Loucy (cell line): ENCODE results near the gene TRA2B.

Source experiments
- EZH2phosphoT487 ChIP-seq: fragments of 200-600 bp; IDR thresholded peaks from 2 replicates; pipeline ENCODE4 v1.6.1; 2018; ENCODE audit warnings: antibody characterized with exemption, mild to moderate bottlenecking, moderate library complexity, borderline replicate concordance
- TF ChIP-seq, protein P1 (sequence below): fragments of 200-600 bp; sonication (generic); conservative IDR thresholded peaks from 2 replicates; pipeline ENCODE4 v1.5.1; 2014; ENCODE audit warnings: mild to moderate bottlenecking, antibody characterized with exemption, low read length

GRCh38 chr3:185981621-185982020 lies 43.8 kb upstream of the TRA2B start:
- TF ChIP-seq, protein P1, sequence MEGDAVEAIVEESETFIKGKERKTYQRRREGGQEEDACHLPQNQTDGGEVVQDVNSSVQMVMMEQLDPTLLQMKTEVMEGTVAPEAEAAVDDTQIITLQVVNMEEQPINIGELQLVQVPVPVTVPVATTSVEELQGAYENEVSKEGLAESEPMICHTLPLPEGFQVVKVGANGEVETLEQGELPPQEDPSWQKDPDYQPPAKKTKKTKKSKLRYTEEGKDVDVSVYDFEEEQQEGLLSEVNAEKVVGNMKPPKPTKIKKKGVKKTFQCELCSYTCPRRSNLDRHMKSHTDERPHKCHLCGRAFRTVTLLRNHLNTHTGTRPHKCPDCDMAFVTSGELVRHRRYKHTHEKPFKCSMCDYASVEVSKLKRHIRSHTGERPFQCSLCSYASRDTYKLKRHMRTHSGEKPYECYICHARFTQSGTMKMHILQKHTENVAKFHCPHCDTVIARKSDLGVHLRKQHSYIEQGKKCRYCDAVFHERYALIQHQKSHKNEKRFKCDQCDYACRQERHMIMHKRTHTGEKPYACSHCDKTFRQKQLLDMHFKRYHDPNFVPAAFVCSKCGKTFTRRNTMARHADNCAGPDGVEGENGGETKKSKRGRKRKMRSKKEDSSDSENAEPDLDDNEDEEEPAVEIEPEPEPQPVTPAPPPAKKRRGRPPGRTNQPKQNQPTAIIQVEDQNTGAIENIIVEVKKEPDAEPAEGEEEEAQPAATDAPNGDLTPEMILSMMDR, result no peak
- no peak for TF ChIP-seq EZH2phosphoT487
